Measurements from ENCODE around the gene NIPAL1.
"Not testable (repeated sequence)": the region's sequence is repeated elsewhere in the genome, so short reads cannot be mapped to it uniquely, and the experiment has no call there.

The NIPAL1 gene

GRCh38 chr4:48005781-48006180, 10.8 kb upstream of the NIPAL1 start:
- Histone ChIP-seq H4K20me1 (ENCODE audit: insufficient read depth, low read length, poor library complexity, severe bottlenecking) (no peaks in the 10 kb centered on the region), H3K4me2 (ENCODE audit: low read depth, low read length, poor library complexity, severe bottlenecking) (no peak overlapping the region)
- no peak for TF ChIP-seq CTCF (conservative IDR thresholded peaks at IDR 0.05; ENCODE audit: low read length)
- no peak for TF ChIP-seq EZH2phosphoT487 (IDR thresholded peaks at IDR 0.05; ENCODE audit: borderline replicate concordance)

GRCh38 chr4:48008021-48008596, 8.5 kb upstream of the NIPAL1 start:
- Histone ChIP-seq H3K4me1 (ENCODE audit: insufficient read depth, low read length, poor library complexity, severe bottlenecking) (no peaks in the 10 kb centered on the region), H3K4me3 (ENCODE audit: low read length, poor library complexity, severe bottlenecking) (no peak overlapping the region), H3K9ac (ENCODE audit: low read depth, low read length, poor library complexity, severe bottlenecking) (no peak overlapping the region), H2AFZ (ENCODE audit: low read length) (no peak overlapping the region), H3K4me2 (ENCODE audit: low read depth, low read length, poor library complexity, severe bottlenecking) (no peak overlapping the region), H3K9me2 (replicated peaks; ENCODE audit: low read depth, low read length) (no peaks in the 10 kb centered on the region), H4K20me1 (ENCODE audit: insufficient read depth, low read length, poor library complexity, severe bottlenecking) (no peaks in the 10 kb centered on the region), H3K9me3 (ENCODE audit: insufficient read depth, low read depth, low read length) (peaks cover 11% of the 10 kb centered on the region; the same call in 1 of the 2 replicates), H3K36me3 (ENCODE audit: insufficient read depth, low read length) (no peaks in the 10 kb centered on the region), H3K79me2 (ENCODE audit: insufficient read depth, low read length) (no peaks in the 10 kb centered on the region), H3K27me3 (ENCODE audit: insufficient read depth, low read length, poor library complexity, severe bottlenecking) (no peaks in the 10 kb centered on the region), H3F3A (ENCODE audit: low read depth) (no peaks in the 10 kb centered on the region)
- TF ChIP-seq CTCF (conservative IDR thresholded peaks at IDR 0.05; ENCODE audit: low read length), result no peak
- TF ChIP-seq EZH2phosphoT487 (IDR thresholded peaks at IDR 0.05; ENCODE audit: borderline replicate concordance), result no peak

More at GRCh38 chr4:48005781-48006180, 10.8 kb upstream of the NIPAL1 start:
- Histone ChIP-seq H3K4me3 (ENCODE audit: low read length, poor library complexity, severe bottlenecking) (no peak overlapping the region), H3K36me3 (ENCODE audit: insufficient read depth, low read length) (no peaks in the 10 kb centered on the region), H2AFZ (ENCODE audit: low read length) (no peak overlapping the region), H3K27me3 (ENCODE audit: insufficient read depth, low read length, poor library complexity, severe bottlenecking) (no peaks in the 10 kb centered on the region), H3K9me3 (ENCODE audit: insufficient read depth, low read depth, low read length) (peaks cover 11% of the 10 kb centered on the region; the same call in 1 of the 2 replicates), H3K9ac (ENCODE audit: low read depth, low read length, poor library complexity, severe bottlenecking) (no peak overlapping the region), H3K4me1 (ENCODE audit: insufficient read depth, low read length, poor library complexity, severe bottlenecking) (no peaks in the 10 kb centered on the region), H3K9me2 (replicated peaks; ENCODE audit: low read depth, low read length) (no peaks in the 10 kb centered on the region), H3F3A (ENCODE audit: low read depth) (no peaks in the 10 kb centered on the region), H3K79me2 (ENCODE audit: insufficient read depth, low read length) (no peaks in the 10 kb centered on the region)

GRCh38 chr4:48010906-48011305, 5.7 kb upstream of the NIPAL1 start:
- H3K36me3 ChIP-seq (ENCODE audit: insufficient read depth, low read length); H3K27me3 ChIP-seq (ENCODE audit: insufficient read depth, low read length, poor library complexity, severe bottlenecking); H4K20me1 ChIP-seq (ENCODE audit: insufficient read depth, low read length, poor library complexity, severe bottlenecking); H3K4me1 ChIP-seq (ENCODE audit: insufficient read depth, low read length, poor library complexity, severe bottlenecking); H3K4me2 ChIP-seq (ENCODE audit: low read depth, low read length, poor library complexity, severe bottlenecking); H3K9me3 ChIP-seq (ENCODE audit: insufficient read depth, low read depth, low read length); H3K9me2 ChIP-seq (replicated peaks; ENCODE audit: low read depth, low read length); H3F3A ChIP-seq (ENCODE audit: low read depth); H3K4me3 ChIP-seq (ENCODE audit: low read length, poor library complexity, severe bottlenecking); H2AFZ ChIP-seq (ENCODE audit: low read length); H3K9ac ChIP-seq (ENCODE audit: low read depth, low read length, poor library complexity, severe bottlenecking); H3K79me2 ChIP-seq (ENCODE audit: insufficient read depth, low read length): not testable (repeated sequence)

- no peaks in the 10 kb centered on the region for H3K4me1 ChIP-seq (ENCODE audit: insufficient read depth, low read length, poor library complexity, severe bottlenecking)
- H3K9ac ChIP-seq (ENCODE audit: low read depth, low read length, poor library complexity, severe bottlenecking), result no peak overlapping the region
- H4K20me1 ChIP-seq (ENCODE audit: insufficient read depth, low read length, poor library complexity, severe bottlenecking), result no peaks in the 10 kb centered on the region
- H3K4me2 ChIP-seq (ENCODE audit: low read depth, low read length, poor library complexity, severe bottlenecking), result no peak overlapping the region
- no peaks in the 10 kb centered on the region for H3K79me2 ChIP-seq (ENCODE audit: insufficient read depth, low read length)
- peaks cover under 1% of the 10 kb centered on the region for H3K27me3 ChIP-seq (ENCODE audit: insufficient read depth, low read length, poor library complexity, severe bottlenecking)
- H3K9me3 ChIP-seq (ENCODE audit: insufficient read depth, low read depth, low read length), result no peaks in the 10 kb centered on the region; the same call in 1 of the 2 replicates
- no peaks in the 10 kb centered on the region for H3K36me3 ChIP-seq (ENCODE audit: insufficient read depth, low read length)
- H3F3A ChIP-seq (ENCODE audit: low read depth), result no peaks in the 10 kb centered on the region
- TF ChIP-seq EZH2phosphoT487 (IDR thresholded peaks at IDR 0.05; ENCODE audit: borderline replicate concordance) (no peak), CTCF (conservative IDR thresholded peaks at IDR 0.05; ENCODE audit: low read length) (no peak)
- no peak overlapping the region for H3K4me3 ChIP-seq (ENCODE audit: low read length, poor library complexity, severe bottlenecking)
- H2AFZ ChIP-seq (ENCODE audit: low read length), result no peak overlapping the region
- no peaks in the 10 kb centered on the region for H3K9me2 ChIP-seq (replicated peaks; ENCODE audit: low read depth, low read length)
Observed at GRCh38 chr4:48011722-48012121, 4.8 kb upstream of the NIPAL1 start.

All from Loucy (cell line).